HL-60 (cell line): ENCODE results near the gene CORO6.

ENCODE experiments used
- DNase-seq, 2 experiments: peaks; one replicate each; pipeline ENCODE4 v3.0.0-alpha.2; 2010 to 2020; ENCODE audit warnings: low read depth in 1 of 2, low spot score in 1 of 2
- H3K27ac ChIP-seq: fragments of 250-450 bp; sonication (Bioruptor Pico); replicated peaks from 2 replicates; pipeline ENCODE4 v1.5.1; 2020; ENCODE audit warnings: mild to moderate bottlenecking, moderate library complexity
- H3K27me3 ChIP-seq: fragments of 250-450 bp; sonication (Bioruptor Pico); 2 replicates; pipeline ENCODE4 v1.5.1; 2021; ENCODE audit warnings: mild to moderate bottlenecking, moderate library complexity; ENCODE audit not compliant: insufficient read depth, poor library complexity, severe bottlenecking
- H3K4me3 ChIP-seq: replicated peaks from 2 replicates; pipeline ENCODE4 v1.5.1; 2011; ENCODE audit warnings: mild to moderate bottlenecking, control low read depth, low read length; ENCODE audit not compliant: insufficient read depth
- GABPA ChIP-seq: IDR thresholded peaks from 2 replicates; pipeline ENCODE4 v1.6.1; 2012; ENCODE audit warnings: low read depth
- POLR2AphosphoS5 ChIP-seq: IDR thresholded peaks from 2 replicates; pipeline ENCODE4 v1.6.1; 2012; ENCODE audit warnings: low read depth
- REST ChIP-seq: IDR thresholded peaks from 2 replicates; pipeline ENCODE4 v1.6.1; 2012; ENCODE audit warnings: low read depth; ENCODE audit not compliant: insufficient replicate concordance
- SPI1 ChIP-seq: IDR thresholded peaks from 2 replicates; pipeline ENCODE4 v1.6.1; 2012; ENCODE audit warnings: low read depth, mild to moderate bottlenecking, borderline replicate concordance
- TF ChIP-seq, protein P1 (sequence below): IDR thresholded peaks from one replicate; pipeline ENCODE4 v1.5.1; 2011; ENCODE audit warnings: low read length, control low read depth, inconsistent platforms; ENCODE audit not compliant: insufficient read depth

The CORO6 gene

DNA sequence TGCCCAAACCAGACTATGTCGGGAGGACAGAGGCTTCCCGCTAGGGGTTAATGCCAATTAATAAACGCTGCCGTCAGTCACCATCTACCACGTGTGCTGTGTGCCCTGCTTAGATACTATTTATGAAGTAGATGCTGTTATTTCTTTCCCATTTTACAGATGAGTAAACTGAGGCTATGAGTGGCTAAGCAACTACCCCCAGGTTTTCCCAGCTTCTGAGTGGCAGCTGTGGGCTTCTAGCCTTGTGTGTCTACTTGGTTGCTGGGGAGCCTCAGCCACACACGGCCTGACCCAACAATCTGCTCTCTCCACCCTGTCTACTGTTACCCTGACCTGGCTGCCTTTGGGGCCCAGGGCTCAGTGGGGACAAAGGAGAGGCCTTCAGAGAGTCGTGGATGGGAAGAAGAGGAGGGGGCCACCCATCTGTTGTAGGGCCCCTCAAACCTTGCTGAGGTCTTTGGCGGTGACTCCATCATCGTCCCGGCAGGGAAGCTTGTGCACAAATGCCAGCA is 40.4 kb downstream of the CORO6 start:
- Histone ChIP-seq H3K27me3 (no peaks in the 10 kb centered on the region), H3K27ac (no peak overlapping the region), H3K4me3 (no peak overlapping the region)
- DNase-seq = no peak
- TF ChIP-seq, protein P1, sequence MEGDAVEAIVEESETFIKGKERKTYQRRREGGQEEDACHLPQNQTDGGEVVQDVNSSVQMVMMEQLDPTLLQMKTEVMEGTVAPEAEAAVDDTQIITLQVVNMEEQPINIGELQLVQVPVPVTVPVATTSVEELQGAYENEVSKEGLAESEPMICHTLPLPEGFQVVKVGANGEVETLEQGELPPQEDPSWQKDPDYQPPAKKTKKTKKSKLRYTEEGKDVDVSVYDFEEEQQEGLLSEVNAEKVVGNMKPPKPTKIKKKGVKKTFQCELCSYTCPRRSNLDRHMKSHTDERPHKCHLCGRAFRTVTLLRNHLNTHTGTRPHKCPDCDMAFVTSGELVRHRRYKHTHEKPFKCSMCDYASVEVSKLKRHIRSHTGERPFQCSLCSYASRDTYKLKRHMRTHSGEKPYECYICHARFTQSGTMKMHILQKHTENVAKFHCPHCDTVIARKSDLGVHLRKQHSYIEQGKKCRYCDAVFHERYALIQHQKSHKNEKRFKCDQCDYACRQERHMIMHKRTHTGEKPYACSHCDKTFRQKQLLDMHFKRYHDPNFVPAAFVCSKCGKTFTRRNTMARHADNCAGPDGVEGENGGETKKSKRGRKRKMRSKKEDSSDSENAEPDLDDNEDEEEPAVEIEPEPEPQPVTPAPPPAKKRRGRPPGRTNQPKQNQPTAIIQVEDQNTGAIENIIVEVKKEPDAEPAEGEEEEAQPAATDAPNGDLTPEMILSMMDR = no peak
- no peak for TF ChIP-seq POLR2AphosphoS5
- TF ChIP-seq SPI1 = no peak
- TF ChIP-seq GABPA = no peak
- TF ChIP-seq REST = no peak

GRCh38 chr17:29581583-29582253 is 41.0 kb downstream of the CORO6 start:
- no peak for DNase-seq
- H3K27ac ChIP-seq = no peak overlapping the region
- no peak overlapping the region for H3K4me3 ChIP-seq
- H3K27me3 ChIP-seq = no peaks in the 10 kb centered on the region
- TF ChIP-seq SPI1 = no peak
- no peak for TF ChIP-seq POLR2AphosphoS5
- TF ChIP-seq REST = no peak
- TF ChIP-seq GABPA = no peak
- TF ChIP-seq, protein P1 = no peak

DNA sequence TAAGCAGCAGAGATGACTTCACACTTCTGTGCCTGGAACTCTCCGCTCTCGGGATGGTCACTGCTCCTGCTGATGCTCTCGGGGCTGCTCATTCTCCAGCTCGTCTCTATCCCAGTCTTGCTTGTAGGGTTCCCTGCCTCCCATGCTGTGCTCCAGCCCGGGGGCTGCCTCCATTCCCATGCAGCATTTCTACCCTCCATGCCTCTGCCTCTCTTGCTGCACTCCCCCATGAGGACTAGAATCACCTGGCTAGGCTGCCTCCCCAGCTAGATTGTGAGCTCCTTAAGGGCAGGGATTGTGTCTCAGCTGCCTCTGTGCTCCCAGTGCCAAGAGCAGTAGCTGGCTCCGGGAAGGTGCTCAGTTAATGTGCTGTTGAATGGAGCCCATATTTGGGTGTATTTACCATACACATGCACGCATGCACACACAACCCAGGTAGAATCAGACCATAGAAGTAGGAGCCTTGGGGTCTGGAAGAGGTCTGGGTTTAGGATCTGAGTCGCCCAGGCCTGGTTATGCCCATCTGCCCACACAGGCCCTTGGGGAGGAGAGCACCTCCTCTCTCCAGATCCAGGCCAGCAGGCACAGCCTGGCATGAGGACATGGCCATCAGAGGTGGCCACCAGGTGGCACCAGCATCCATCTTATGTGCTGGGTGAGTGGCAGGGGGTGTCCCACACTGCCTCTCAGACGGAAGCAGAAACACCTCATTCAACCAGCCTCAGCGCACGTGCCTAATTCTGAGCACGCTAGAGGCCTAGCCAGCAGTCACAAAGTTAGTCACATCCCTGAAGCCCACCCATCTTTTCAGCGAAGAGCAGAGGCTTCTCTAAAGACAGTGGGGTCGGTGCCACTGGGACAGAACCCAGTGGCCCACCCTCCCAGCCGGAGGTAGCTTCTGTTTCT is 42.6 kb downstream of the CORO6 start:
- H3K4me3 ChIP-seq = no peak overlapping the region
- no peaks in the 10 kb centered on the region for H3K27me3 ChIP-seq
- no peak overlapping the region; the same call in 1 of the 2 replicates for H3K27ac ChIP-seq
- DNase-seq = peak; percentile 78 to 91
- TF ChIP-seq, protein P1 = peak; percentile 97
- TF ChIP-seq POLR2AphosphoS5 (peak; percentile 50), SPI1 (no peak), REST (no peak)
